ENCODE data around the gene SH3GL1. TPM values are rescaled to one million over a fixed set of nuclear protein-coding genes. Genes with fewer than 3 reads are reported as not detected.

The SH3GL1 gene
- total and polyA plus RNA-seq, 9 of the 15 experiments (the other 6 are each of a cell fraction or from before 2014, with no cell fraction given): 1.7 to 75.3 (median 25.7) TPM

- no peak for TF ChIP-seq ZBTB43 (CRISPR knock-in tag; IDR thresholded peaks at IDR 0.05)
- TF ChIP-seq KLF6 (CRISPR knock-in tag; IDR thresholded peaks at IDR 0.05; ENCODE audit: borderline replicate concordance): no peak
- TF ChIP-seq EGR1 (conservative IDR thresholded peaks at IDR 0.05): peak; percentile 58
- no peak; the same call in 1 of the 2 replicates for TF ChIP-seq ZBTB2 (IDR thresholded peaks at IDR 0.05)
- TF ChIP-seq ILF3 (IDR thresholded peaks at IDR 0.05; ENCODE audit: borderline replicate concordance): no peak
- peak; percentile 14; the same call in 1 of the 2 replicates for TF ChIP-seq KAT7 (CRISPR knock-in tag; IDR thresholded peaks at IDR 0.05; ENCODE audit: borderline replicate concordance)
- TF ChIP-seq CCNT2 (IDR thresholded peaks at IDR 0.05; ENCODE audit: borderline replicate concordance, extremely low read depth, insufficient read length, low read depth, low read length): peak; percentile 55
- no peak for TF ChIP-seq ZNF717 (CRISPR knock-in tag; IDR thresholded peaks at IDR 0.05)
- TF ChIP-seq XRCC4 (IDR thresholded peaks at IDR 0.05; ENCODE audit: extremely low read depth, insufficient read depth, insufficient read length): no peak
- TF ChIP-seq ZBTB49 (CRISPR knock-in tag; IDR thresholded peaks at IDR 0.05; ENCODE audit: borderline replicate concordance): no peak
- no peak for TF ChIP-seq CGGBP1 (CRISPR knock-in tag; IDR thresholded peaks at IDR 0.05)
- no peak for TF ChIP-seq ATF2 (CRISPR knock-in tag; IDR thresholded peaks at IDR 0.05)
- no peak for TF ChIP-seq DACH1 (IDR thresholded peaks at IDR 0.05; ENCODE audit: partially characterized antibody)
- no peak for TF ChIP-seq TAF9B (IDR thresholded peaks at IDR 0.05; ENCODE audit: partially characterized antibody)
- TF ChIP-seq KDM1A (IDR thresholded peaks at IDR 0.05): no peak
- TF ChIP-seq KLF16 (IDR thresholded peaks at IDR 0.05): no peak
- no peak for TF ChIP-seq NR1H2 (CRISPR knock-in tag; IDR thresholded peaks at IDR 0.05)
- no peak for TF ChIP-seq L3MBTL2 (IDR thresholded peaks at IDR 0.05)
- no peak for TF ChIP-seq ZNF668 (CRISPR knock-in tag; IDR thresholded peaks at IDR 0.05)
- TF ChIP-seq KAT2B (IDR thresholded peaks at IDR 0.05; ENCODE audit: low read depth, low read length): no peak
- no peak for TF ChIP-seq ASH1L (IDR thresholded peaks at IDR 0.05; ENCODE audit: borderline replicate concordance, low read depth, partially characterized antibody)
- no peak for TF ChIP-seq PTTG1 (tag; IDR thresholded peaks at IDR 0.05; ENCODE audit: low read depth)
Observed at GRCh38 chr19:4343370-4344307, 56.7 kb downstream of the SH3GL1 start, which contains the start of gene MPND (continued).

All from K562 (cell line).